T-helper 9 cell (primary cell): ENCODE measurements around the gene EXOC1.

Source experiments
- DNase-seq: peaks from one replicate; pipeline ENCODE4 v3.0.0-alpha.2; 2020

EXOC1 gene

DNA sequence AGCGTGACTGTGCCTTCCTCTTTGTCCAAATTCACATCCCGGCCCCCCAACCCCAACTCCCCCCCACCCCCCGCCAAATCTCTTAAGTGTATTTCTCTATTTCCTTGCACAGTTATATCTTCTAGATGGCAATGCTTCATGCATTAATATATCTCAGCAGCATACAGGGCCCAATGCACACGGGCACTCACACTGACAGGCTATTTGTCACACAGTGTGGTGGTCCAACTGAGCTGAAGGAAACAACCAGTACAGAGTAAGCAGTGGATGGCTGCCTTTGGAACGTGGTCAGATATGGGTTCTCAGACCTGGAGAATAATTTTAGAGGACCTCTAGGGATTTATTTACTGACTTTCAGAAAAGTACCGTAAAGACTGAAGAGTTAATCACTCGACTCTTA is 681 bp downstream of the EXOC1 start:
- no peak for DNase-seq

DNA sequence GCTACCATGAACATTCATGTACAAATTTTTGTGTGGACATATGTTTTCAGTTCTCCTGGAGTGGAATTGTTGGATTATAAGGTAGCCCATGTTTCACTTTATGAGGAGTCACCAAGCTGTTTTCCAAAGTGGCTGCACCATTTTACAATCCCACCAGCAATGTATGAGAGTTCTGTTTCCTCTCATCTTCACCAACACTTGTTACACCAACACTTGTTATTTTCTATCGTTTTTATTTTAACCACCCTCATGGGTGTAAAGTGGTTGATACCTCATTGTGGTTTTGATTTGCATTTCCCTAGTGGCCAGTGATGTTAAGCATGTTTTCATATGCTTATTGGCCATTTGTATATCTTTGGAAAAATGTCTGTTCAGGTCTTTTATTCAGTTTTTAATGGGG is 4.1 kb downstream of the EXOC1 start:
- no peak for DNase-seq

DNA sequence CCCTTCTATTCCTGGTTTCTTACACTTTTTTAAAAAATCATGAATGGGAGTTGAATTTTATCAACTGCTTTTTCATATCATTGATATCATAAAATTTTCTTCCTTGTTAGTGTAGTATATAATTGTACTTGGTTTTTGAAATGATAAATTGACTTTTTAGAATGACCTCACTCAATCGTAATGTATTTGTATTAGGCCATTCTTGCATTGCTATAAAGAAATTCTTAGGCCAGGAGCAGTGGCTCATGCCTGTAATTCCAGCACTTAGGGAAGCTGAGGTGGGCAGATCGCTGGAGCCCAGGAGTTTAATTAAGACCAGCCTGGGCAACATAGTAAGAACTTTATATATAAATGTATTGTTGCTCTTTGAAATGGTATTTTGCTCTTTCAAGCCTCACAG is 6.3 kb downstream of the EXOC1 start:
- no peak for DNase-seq

DNA sequence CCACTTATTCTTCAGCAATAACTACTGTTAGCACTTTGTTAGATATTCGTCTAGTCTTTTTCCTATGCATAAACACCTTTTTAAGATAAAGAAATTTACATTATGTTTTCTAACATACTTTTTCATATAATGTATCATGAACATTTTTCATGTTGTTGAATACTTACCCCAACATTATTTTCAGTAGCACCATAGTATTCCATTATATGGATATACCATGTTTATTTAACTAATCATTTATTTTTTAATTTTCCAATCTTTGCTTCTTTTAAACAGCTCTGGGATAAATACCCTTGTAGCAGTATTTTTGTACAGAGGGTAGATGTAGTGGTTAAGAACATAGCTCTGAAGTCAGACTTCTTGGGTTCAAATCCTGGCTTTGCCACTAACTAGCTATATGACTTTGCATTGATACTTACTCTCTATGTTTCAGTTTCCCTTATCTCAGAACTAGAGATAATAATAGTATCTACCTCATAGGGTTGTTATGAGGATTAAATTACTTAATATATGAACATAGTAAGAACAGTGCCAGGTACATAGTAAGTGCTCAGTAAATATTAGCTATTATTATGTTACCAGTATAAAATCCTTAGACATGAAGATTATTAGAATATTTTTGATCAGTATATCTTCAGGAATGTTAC is 11.3 kb downstream of the EXOC1 start:
- DNase-seq = no peak

DNA sequence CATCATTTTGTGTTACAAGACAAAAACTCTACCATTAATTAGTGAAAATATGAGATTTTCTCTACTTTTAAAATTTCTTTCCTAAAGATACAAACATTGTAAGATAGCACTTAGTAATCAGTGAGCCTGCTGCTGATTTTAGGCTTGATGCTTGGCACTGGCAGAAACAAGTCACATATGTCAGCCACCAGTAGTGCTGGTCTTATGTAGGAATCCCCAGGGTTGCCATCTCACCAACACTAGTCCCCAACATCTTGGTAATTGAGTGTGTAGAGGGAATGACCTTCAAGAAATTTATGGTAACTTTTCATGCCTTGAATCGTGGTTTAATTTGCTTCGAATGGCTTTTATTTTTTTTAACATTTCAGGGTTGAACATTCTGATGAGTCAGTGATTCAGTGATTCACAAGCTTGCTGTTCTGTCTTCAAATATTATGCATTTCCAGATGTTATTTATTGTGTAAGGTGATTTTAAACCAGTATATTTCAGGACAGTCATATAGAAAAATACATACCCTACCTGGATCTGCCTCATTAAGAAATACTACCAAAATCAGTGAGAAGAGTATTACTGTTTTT is 11.9 kb downstream of the EXOC1 start:
- no peak for DNase-seq

DNA sequence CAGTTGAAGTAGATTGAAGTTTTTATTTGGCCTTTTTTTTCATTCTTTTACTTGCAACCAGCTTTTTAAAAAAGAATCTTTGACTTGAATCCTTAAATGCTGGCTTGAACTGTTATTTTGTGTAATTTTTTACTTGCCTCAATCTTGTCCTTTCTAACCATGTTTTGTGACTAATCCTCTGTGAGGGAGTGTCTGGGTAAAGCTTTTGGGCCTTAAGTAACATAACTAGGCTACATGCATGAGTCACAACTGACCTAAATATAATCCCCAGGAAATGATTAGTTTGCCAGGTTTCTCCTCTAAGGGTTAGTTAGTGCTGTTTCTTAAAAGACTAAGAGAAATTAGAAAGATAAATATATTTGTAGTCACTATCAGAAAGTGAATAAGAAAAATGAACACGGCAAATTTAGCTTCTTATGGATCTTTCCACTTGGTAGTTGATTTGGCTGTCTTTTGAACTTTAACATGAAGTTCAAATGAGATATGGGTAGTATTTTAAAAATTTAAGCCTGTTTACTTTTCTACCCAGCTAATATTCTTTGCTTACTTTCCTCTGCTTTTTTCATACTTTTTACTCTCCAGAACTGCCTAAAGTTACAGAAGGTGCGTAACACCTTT is 13.0 kb downstream of the EXOC1 start:
- DNase-seq = no peak

DNA sequence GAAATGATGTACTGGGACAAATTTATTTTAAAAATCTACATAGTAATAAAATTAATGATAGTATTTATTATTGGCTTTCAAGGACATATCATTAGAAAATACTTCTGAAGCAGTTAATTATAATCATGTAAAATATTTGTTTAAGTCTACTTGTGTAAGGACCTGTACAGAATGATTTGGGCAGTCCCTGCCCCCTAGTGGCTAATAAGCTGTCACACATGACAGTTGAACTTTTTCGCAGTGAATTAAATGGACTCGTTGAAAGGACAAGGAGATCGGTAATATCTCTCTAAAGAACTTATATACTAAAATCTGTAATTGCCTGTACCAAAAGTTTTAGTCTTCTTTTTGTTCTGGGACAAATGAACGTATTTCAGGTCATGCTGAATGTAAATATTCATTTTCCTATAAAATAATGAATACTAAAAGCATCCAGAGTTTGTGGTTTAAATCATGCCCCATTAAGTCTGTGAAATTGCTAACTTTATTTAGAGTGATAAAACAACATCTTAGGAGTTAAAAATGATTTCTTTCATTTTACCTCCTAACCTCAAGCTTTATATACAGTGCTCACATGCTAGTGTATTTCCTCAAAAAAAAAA is 13.6 kb downstream of the EXOC1 start:
- no peak for DNase-seq

DNA sequence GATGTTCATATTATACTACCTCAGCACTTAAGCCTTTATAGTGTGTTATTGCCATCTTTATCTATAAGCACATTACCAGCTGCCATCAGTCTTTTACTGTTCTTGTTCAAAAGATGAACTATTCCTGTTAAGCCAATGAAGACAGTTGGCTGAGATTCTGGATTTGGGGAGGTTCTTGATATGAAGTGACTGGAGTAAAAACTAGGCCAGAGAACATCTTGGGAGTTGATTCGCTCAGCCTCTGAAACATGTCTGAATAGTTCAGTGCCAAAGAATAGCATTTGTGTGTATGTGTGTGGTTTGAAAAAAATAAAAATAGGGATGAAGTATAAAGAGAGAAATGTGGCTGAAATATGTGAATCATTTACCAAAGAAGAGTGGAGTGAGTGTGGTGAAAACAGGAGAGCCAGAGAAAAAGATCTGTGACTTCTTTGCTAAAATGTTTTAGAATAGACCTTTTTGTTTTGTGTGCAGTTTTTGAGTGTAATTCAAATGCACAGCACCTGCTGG is 15.2 kb downstream of the EXOC1 start:
- DNase-seq = no peak

DNA sequence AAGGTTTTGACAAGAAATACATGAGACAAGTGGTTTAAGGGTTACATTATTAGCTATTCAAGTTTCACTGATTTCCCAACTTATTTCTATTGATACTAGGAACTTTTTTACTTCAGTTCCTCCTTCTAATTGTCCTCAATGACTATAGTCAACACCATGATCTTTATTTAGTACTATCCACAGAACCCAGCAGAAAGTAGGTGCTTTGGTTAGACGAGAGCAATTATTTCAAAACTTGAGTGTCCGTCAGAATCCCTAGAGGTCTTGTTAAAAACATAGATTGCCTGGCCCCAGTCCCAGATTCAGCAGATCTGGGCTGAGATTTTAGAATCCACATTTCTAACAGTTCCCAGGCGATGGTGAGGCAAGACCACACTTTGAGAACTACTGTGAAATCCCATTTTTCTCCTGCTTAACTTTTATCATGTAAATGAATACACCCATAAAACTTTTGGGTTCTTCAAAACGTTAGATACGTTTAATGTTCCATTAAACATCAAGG is 17.9 kb downstream of the EXOC1 start:
- no peak for DNase-seq

DNA sequence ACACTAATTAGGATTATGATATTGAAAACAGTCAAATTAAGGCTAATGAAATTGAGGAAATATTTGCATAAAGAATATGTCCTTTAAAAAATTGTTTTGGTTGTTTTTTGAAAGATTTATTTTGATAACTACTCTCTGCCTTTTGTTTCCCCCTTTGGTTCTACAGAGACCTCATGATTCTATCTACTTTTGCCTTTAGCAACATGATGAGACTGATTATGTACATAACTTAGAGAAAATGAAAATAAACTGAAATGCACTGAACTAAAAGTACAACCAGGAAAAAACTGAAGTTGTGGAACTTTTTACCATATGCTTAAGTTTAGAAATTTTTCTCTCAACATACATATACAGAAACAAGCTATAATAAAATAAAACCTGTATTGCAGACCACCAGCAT is 21.4 kb downstream of the EXOC1 start:
- DNase-seq = no peak

DNA sequence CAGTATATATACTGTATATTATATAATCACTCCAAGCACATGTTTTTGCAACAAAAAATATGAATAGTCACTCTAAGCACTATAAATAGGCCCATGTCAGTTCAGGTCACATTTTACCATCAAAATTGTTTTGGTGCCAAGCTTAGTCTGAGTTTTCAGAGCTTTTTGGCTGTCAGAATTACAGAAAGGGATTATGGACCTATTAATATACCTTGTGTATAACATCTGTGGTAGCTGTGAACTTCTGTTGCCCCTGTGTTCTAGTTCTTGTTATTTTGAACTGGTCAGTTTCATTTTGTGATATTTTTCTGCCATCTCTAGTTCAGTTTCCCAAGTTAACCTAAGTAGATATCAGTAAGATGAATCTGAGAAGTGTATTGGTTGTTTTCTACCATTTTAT is 22.9 kb downstream of the EXOC1 start:
- no peak for DNase-seq

DNA sequence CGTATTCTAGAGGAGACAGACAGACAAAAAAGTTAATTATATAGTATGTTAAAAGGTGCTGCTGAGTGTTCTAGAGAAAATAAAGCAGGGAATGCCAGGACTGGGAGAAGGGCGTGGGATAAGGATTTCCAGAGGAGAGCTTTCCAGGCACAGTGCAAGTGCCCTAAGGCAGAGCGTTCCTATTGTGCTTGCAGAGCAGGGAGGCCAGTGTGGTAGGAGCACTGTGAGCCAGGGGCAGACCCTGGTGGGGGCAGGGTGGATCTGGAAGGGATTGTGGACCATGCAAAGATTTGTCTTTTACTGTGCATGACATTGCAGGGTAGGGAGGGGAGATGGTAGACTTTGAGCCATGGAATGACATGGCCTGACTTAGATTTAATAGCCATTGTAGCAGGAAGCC is 25.8 kb downstream of the EXOC1 start:
- no peak for DNase-seq

DNA sequence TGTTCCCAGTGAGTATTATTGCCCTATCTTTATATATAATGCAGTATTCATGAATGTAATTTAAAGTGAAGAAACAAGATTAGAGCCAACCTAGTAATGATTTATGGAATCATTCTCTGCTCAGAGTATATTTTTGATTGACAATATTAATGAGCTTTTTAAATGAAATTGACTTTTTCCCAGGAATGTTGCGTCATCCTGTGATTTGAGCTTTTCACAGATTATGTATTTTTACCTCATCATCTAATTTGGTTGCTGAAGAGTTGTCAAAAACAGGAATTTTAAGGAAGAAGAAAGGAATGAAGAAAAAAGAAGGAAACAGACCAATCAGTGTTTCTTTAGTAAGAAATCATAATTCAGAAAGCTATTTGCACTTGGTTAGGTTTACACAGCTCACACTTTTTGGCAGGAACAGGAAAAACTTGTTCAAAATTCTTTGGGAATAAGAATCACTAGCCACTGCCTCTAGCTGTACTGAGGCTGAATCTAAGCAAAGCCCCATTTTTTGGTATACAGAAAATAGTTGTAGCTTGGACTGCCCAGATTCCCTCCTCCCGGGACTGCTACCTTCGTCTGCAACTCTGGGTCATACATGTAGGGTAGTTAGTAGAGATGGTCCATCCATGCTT is 27.3 kb downstream of the EXOC1 start:
- DNase-seq = no peak

DNA sequence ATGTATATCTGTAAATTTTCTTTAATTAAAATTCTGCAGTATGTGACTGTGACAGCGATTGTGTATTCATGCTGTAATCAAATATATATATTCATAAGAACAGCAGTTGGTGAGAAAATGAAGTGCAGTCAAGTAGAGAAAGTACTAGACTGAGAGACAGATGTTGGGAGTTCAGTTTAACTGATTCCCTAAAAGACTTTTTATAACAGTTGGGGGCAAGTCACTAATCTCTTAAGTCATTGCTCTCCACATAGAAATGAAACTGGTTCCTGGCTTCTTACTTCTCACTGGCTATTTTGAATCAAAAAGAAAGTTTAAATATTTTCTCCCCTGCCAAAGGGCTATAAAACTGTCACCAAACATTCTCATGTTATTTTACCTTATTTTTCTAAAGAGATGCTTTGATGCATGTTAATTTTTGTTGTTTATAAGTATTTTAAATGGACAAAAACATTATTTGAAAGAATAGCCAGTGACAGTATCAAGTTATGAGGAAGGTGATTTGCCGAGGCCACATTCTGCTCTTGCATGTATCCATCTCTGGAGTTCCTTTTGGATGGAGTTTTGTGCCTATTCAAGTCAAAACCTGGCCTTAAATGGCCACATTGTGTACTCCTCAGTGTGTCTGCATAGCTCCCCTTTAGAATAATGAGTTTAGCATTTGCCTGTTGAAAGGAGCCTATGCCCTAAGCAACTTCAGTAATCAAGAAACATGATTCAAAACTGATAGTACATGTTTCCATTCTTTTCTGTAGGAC is 30.8 kb downstream of the EXOC1 start:
- DNase-seq = no peak

DNA sequence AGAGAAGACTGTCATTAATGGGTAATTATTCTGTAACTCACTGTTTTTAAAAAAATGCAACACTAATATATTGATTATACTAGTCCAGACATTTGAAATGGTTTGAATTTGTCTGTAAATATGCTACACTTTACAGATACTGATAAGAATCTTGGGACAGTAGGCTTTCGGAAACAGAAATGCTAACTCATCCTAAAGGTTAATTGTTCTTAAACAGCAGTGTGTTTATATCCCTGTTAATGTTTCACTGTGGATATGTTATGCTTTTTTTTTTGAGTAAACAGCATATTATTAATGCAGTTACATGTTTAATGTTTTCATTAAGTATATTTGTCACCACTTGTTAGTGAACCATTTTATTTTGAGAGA is 31.4 kb downstream of the EXOC1 start:
- no peak for DNase-seq

DNA sequence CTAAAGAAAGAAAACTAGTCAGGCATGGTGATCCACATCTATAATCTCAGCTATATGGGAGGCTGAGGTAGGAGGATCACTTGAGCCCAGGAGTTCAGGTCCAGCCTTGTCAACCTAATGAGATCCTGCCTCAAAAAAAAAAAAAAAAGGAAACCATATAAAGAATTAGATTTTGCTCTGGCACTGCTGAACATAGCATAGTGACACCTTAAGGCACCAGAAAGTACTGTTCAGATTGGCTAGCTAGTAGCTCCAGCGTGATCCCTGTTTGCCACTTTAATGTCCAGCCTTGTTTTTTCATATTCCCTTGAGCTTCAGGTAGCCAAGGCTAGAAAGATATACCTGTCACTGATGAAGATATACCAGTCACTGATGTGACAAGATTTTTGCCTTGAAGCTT is 34.1 kb downstream of the EXOC1 start:
- no peak for DNase-seq

DNA sequence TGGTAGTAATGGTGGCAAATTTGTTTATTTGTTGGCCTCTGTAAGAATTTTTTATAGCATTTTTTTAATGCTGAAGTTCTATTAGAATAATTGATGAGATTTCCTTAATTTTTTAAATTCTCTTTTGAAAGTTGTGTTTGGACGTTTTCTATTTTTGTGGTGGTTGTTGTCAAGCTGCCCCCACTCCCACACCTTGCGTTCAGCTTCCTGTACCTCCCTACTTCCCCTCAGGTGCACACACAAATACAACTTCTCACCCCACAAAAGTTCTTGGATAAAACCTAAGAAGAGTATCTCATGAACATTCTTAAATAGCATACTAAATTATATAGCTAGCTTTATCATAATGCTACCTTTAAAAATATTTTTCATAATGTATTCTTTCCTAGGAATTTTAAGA is 38.7 kb downstream of the EXOC1 start:
- DNase-seq = no peak

DNA sequence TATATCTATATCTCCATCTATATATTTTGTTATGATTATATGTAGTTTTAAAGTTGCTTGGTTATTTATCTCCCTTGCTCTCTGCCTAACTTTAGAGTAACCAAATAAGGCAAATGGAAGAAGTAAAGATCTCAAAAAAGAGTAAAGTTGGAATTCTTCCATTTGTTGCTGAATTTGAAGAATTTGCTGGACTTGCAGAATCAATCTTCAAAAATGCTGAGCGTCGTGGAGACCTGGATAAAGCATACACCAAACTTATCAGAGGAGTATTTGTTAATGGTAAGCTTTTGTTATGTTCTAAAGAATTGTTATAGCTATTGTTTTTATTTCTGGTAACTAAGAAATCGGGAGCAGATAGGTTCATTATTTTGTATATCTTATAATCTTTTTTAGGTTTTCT is 43.2 kb downstream of the EXOC1 start:
- DNase-seq = no peak

DNA sequence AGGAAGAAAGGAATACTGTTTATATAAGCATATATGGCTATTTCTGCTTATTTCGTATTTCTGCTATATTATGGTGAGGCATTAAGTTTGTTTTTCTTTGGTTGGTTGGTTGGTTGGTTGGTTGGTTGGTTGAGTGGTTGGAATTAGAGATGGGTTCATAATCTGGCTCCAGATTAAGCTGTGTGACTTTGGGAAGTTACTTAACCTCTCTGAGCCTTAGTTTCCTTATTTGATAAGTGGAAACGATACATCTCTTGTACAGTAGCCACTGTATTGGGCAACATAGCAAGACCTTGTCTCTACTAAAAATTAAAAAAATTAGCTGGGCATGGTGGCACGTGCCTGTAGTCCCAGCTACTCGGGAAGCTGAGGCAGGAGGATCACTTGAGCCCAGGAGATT is 49.2 kb downstream of the EXOC1 start:
- no peak for DNase-seq

DNA sequence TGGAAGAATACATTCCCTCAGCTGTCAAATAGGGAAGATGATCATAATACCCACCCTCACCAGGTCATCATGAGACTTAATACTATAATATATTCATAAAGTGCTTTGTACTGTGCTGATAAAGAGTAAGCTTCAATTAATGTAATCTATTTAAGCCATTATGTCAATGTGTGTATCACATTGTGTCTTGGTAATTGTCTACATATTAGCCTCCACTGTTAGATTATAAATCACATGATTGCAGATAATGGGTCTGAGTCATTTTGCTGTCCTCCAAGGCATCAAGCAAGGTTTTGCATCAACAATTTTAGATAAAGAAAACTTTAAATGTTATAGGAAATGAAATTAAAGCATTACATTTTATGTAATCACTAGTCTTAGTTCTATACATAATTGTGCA is 50.1 kb downstream of the EXOC1 start:
- DNase-seq = no peak

DNA sequence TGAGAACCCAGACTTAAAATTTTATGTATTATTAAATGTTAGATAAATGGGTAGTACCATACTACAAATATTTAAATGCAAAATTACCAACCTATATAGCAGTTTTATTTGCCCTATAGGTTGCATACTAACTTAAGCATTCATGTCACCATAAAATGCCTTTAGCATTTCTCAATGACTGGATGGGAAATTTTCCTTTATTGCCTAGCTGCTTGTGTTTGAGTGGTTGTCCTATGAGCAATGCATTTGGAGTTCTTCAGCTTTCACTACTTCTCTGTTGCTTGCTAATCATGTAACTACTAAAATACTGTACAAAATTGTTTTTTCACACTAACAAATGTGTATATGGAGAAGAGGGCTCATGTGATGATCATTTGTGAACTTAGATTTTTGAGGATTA is 51.1 kb downstream of the EXOC1 start:
- DNase-seq = no peak

DNA sequence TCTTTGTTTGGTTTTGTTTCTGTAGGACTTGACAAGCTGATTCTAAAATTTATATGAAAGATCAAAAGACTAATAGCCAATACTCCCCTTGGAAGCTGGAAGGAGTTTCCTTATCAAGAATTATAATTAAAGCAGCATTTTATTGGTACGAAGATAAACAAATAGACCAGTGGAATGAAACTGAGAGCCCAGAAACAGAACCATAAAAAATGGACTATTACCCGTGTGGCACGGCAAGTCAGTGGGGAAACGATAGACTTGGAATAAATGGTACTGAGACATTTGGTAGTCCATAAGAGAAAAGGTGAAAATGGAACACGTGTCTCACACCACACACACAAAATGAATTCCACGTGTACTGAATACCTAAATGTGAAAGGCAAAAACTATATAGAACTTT is 52.9 kb downstream of the EXOC1 start:
- no peak for DNase-seq

DNA sequence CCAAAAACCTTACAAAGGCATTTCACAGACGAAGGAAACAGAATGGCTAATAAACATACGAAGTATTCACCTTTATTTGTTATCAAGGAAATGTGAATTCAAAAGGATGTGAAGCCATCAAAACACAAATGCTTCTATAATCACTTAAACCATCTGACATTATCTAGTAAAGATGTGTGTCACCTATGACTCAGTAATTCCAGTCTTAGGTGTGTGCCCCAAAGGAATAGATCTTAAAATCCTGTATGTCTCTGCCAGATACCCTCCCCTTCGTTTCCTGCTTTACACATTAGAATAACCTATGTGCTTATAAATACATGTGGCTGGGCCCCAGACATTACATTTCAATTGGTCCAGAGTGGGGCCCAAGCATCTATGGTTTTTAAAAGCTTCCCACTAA is 53.5 kb downstream of the EXOC1 start:
- no peak for DNase-seq
